K562 (cell line): ENCODE data around the gene NF1. TPM values are rescaled to one million over a fixed set of nuclear protein-coding genes. Genes with fewer than 3 reads are reported as not detected.

ENCODE experiments used
- CGGBP1 ChIP-seq: fragments of 250-450 bp; sonication (Bioruptor Pico); IDR thresholded peaks from 2 replicates; pipeline ENCODE4 v1.9.0; 2021; ENCODE audit warnings: mild to moderate bottlenecking
- DNMT1 ChIP-seq: fragments of 450-650 bp; IDR thresholded peaks from 2 replicates; pipeline ENCODE4 v1.6.1; 2016; ENCODE audit warnings: antibody characterized with exemption, mild to moderate bottlenecking
- PHB2 ChIP-seq: fragments of 450-650 bp; IDR thresholded peaks from 2 replicates; pipeline ENCODE4 v1.6.1; 2017; ENCODE audit warnings: low read depth
- POLR2H ChIP-seq: IDR thresholded peaks from 2 replicates; pipeline ENCODE4 v1.6.1; 2016; ENCODE audit warnings: missing genetic modification characterization, low read depth, mild to moderate bottlenecking, control low read depth, missing compliant biosample characterization, moderate library complexity
- RFX1 ChIP-seq: fragments of 450-650 bp; IDR thresholded peaks from 2 replicates; pipeline ENCODE4 v1.6.1; 2016; ENCODE audit warnings: mild to moderate bottlenecking, moderate library complexity
- SOX6 ChIP-seq: fragments of 450-650 bp; IDR thresholded peaks from 2 replicates; pipeline ENCODE4 v1.6.1; 2014; ENCODE audit warnings: mild to moderate bottlenecking
- polyA plus RNA-seq, 8 experiments: library from polyadenylated mRNA; depleted of rRNA in 4 of 8; stranded (reverse) in 5 of 8; unstranded in 3 of 8; fragments of >200 nt; fragmentation: Nextera tagmentation in 2 of 8; fragmentation: Illumina TruSeq in 1 of 8; extraction: Ambion mirVana in 2 of 8; extraction: Trizol in 1 of 8; gene quantifications; 2 replicates each; pipeline versions ENCODE4 v1.2.1 to v1.2.3, GENCODE V29; 2011 to 2014; ENCODE audit warnings: inconsistent platforms in 1 of 8, missing spikeins in 1 of 8
- total RNA-seq, 7 experiments: library from RNA; depleted of rRNA in 6 of 7; stranded (reverse); fragments of >200 nt in 6 of 7; fragmentation: Illumina TruSeq in 2 of 7; extraction: Trizol in 2 of 7; gene quantifications; 2 replicates each; pipeline versions ENCODE4 v1.2.1 to v1.2.3, GENCODE V29; 2011 to 2021; ENCODE audit warnings: low replicate concordance in 1 of 7
- TF ChIP-seq, protein P1 (sequence below): fragments of 250-450 bp; sonication (Bioruptor Pico); IDR thresholded peaks from 2 replicates; pipeline ENCODE4 v1.4.0; 2020

The NF1 gene
- total and polyA plus RNA-seq, 9 of the 15 experiments (the other 6 are each of a cell fraction or from before 2014, with no cell fraction given): 3.4 to 41.9 (median 24.3) TPM

GRCh38 chr17:31294231-31294630 is 199.5 kb downstream of the NF1 start (continued):
- TF ChIP-seq, protein P1, sequence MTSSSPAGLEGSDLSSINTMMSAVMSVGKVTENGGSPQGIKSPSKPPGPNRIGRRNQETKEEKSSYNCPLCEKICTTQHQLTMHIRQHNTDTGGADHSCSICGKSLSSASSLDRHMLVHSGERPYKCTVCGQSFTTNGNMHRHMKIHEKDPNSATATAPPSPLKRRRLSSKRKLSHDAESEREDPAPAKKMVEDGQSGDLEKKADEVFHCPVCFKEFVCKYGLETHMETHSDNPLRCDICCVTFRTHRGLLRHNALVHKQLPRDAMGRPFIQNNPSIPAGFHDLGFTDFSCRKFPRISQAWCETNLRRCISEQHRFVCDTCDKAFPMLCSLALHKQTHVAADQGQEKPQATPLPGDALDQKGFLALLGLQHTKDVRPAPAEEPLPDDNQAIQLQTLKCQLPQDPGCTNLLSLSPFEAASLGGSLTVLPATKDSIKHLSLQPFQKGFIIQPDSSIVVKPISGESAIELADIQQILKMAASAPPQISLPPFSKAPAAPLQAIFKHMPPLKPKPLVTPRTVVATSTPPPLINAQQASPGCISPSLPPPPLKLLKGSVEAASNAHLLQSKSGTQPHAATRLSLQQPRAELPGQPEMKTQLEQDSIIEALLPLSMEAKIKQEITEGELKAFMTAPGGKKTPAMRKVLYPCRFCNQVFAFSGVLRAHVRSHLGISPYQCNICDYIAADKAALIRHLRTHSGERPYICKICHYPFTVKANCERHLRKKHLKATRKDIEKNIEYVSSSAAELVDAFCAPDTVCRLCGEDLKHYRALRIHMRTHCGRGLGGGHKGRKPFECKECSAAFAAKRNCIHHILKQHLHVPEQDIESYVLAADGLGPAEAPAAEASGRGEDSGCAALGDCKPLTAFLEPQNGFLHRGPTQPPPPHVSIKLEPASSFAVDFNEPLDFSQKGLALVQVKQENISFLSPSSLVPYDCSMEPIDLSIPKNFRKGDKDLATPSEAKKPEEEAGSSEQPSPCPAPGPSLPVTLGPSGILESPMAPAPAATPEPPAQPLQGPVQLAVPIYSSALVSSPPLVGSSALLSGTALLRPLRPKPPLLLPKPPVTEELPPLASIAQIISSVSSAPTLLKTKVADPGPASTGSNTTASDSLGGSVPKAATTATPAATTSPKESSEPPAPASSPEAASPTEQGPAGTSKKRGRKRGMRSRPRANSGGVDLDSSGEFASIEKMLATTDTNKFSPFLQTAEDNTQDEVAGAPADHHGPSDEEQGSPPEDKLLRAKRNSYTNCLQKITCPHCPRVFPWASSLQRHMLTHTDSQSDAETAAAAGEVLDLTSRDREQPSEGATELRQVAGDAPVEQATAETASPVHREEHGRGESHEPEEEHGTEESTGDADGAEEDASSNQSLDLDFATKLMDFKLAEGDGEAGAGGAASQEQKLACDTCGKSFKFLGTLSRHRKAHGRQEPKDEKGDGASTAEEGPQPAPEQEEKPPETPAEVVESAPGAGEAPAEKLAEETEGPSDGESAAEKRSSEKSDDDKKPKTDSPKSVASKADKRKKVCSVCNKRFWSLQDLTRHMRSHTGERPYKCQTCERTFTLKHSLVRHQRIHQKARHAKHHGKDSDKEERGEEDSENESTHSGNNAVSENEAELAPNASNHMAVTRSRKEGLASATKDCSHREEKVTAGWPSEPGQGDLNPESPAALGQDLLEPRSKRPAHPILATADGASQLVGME (CRISPR knock-in tag): no peak
- no peak for TF ChIP-seq PHB2
- no peak for TF ChIP-seq SOX6
- no peak for TF ChIP-seq RFX1
- TF ChIP-seq DNMT1: no peak
- TF ChIP-seq POLR2H (tag): no peak
- TF ChIP-seq CGGBP1 (CRISPR knock-in tag): no peak
